Skeletal muscle tissue (tissue), 4 donors: ENCODE measurements around the gene RPS6KL1. TPM values are rescaled to one million over a fixed set of nuclear protein-coding genes. Genes with fewer than 3 reads are reported as not detected.

Source experiments
- H3K27ac ChIP-seq: one replicate; pipeline ENCODE4 v1.7.0; 2013; ENCODE audit warnings: mild to moderate bottlenecking, low read depth, low read length, inconsistent platforms
- H3K27me3 ChIP-seq, 3 donors: one replicate each; pipeline ENCODE4 v1.7.0; 2013; ENCODE audit warnings: low read length in 3 of 3; ENCODE audit not compliant: control insufficient read depth in 3 of 3, insufficient read depth in 3 of 3
- H3K36me3 ChIP-seq, 3 donors: one replicate each; pipeline ENCODE4 v1.7.0; 2013; ENCODE audit warnings: low read length in 3 of 3; ENCODE audit not compliant: control insufficient read depth in 3 of 3, insufficient read depth in 3 of 3
- H3K4me1 ChIP-seq, 3 donors: one replicate each; pipeline ENCODE4 v1.7.0; 2013; ENCODE audit warnings: low read length in 3 of 3, mild to moderate bottlenecking in 3 of 3; ENCODE audit not compliant: control insufficient read depth in 3 of 3, insufficient read depth in 3 of 3
- H3K4me3 ChIP-seq, 3 donors: one replicate each; pipeline ENCODE4 v1.7.0; 2013; ENCODE audit warnings: low read length in 3 of 3
- H3K9ac ChIP-seq, 3 donors: one replicate each; pipeline ENCODE4 v1.7.0; 2013; ENCODE audit warnings: low read length in 3 of 3, mild to moderate bottlenecking in 3 of 3, moderate library complexity in 2 of 3, low read depth in 1 of 3
- H3K9me3 ChIP-seq, 3 donors: one replicate each; pipeline ENCODE4 v1.7.0; 2013; ENCODE audit warnings: low read length in 3 of 3; ENCODE audit not compliant: control insufficient read depth in 3 of 3
- total RNA-seq: library from RNA; depleted of rRNA; stranded (reverse); fragments of >200 nt; gene quantifications from one replicate; pipeline ENCODE4 v1.2.3, GENCODE V29; 2014
- donor health status: Osteomylitis.

Gene RPS6KL1
- total RNA-seq, 1 donor from 2014 or later: 3.1 TPM

DNA sequence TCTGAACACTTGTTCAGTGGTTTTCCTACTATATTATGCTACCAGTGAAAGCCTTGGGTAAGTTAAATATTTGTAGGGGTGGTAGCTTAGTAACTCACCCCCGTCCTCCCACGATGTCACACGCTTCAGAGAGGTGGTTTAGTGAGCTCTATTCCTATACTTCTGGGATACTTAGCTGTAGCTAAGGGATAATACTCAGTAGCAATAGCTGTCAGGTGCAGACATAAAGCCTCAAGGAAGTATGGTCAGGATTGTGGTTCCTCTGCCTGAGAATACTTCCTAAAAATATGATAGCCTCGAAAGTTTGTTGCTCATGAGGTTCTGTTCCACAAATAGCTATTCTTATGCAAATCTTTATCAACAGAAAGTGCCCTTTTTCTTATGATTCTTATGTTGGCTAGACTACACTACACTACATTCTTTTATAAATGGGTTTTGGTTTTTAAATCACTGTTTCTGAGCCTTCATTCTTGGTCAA, 29.4 kb downstream of the RPS6KL1 start:
- no peaks in the 10 kb centered on the region for H3K9me3 ChIP-seq
- H3K27me3 ChIP-seq: no peaks in the 10 kb centered on the region
- H3K4me3 ChIP-seq: no peak overlapping the region
- H3K36me3 ChIP-seq: peaks cover 70 to 85% (median 79%) of the 10 kb centered on the region in 3 donors
- H3K27ac ChIP-seq: no peak overlapping the region
- no peak overlapping the region for H3K9ac ChIP-seq
- H3K4me1 ChIP-seq: no peaks in the 10 kb centered on the region

DNA sequence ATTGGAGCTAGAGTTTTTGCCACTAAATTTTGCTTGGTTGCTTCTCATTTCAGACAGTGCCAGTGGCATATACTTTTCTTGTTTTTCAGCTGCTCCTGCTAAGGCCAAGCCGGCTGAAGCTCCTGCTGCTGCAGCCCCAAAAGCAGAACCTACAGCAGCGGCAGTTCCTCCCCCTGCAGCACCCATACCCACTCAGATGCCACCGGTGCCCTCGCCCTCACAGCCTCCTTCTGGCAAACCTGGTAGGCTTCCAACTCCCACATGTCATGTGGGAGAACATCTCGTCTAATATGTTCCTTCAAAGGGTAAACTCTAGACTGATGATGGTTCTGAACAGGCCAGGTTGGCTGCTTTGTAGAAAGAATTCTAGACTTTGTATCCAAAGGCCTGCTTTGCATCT, 30.3 kb downstream of the RPS6KL1 start:
- Histone ChIP-seq H3K27ac (no peak overlapping the region), H3K9me3 (no peaks in the 10 kb centered on the region), H3K9ac (no peak overlapping the region), H3K4me1 (no peaks in the 10 kb centered on the region), H3K27me3 (no peaks in the 10 kb centered on the region), H3K4me3 (no peak overlapping the region), H3K36me3 (peaks cover 62 to 77% (median 73%) of the 10 kb centered on the region in 3 donors)

DNA sequence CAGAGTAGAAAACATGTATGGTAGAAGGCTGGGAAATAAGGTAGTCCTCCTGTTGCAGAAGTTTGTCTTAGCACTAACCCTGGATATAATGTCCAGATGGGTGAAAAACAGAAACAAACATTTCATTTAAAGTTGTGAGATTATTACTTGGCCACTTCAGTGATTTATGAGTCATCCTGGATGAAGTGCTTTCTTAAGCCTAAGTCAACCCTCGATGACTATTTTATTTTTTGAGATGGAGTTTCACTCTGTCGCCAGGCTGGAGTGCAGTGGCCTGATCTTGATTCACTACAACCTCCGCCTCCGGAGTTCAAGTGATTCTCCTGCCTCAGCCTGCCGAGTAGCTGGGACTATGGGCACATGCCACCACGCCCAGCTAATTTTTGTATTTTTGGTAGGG, 31.2 kb downstream of the RPS6KL1 start:
- H3K4me1 ChIP-seq: no peaks in the 10 kb centered on the region
- no peak overlapping the region for H3K27ac ChIP-seq
- no peak overlapping the region for H3K4me3 ChIP-seq
- H3K9me3 ChIP-seq: no peaks in the 10 kb centered on the region
- H3K9ac ChIP-seq: no peak overlapping the region
- peaks cover 56 to 69% (median 68%) of the 10 kb centered on the region in 3 donors for H3K36me3 ChIP-seq
- no peaks in the 10 kb centered on the region for H3K27me3 ChIP-seq

DNA sequence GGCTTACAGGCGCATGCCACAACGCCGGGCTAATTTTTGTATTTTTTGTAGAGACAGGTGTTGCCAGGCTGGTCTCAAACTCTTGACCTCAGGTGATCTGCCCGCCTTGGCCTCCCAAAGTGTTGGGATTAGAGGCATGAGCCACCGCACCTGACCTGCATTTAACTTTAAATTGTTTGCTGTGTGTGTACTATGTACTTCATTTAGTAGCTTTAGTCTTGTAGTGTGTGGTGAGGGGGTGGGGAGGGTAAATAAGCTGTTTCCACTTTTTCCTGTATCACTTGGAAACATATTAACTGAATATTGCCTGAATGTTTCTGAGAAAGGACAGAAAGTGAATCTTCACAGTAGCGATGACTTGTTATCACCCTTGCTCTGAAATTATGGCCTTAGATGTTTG, 32.8 kb downstream of the RPS6KL1 start:
- H3K9me3 ChIP-seq: no peaks in the 10 kb centered on the region
- no peak overlapping the region for H3K27ac ChIP-seq
- H3K36me3 ChIP-seq: peaks cover 45 to 57% (median 55%) of the 10 kb centered on the region in 3 donors
- H3K9ac ChIP-seq: no peak overlapping the region
- H3K4me3 ChIP-seq: no peak overlapping the region
- H3K27me3 ChIP-seq: no peaks in the 10 kb centered on the region
- H3K4me1 ChIP-seq: peaks cover 2 to 12% (median 10%) of the 10 kb centered on the region in 3 donors

DNA sequence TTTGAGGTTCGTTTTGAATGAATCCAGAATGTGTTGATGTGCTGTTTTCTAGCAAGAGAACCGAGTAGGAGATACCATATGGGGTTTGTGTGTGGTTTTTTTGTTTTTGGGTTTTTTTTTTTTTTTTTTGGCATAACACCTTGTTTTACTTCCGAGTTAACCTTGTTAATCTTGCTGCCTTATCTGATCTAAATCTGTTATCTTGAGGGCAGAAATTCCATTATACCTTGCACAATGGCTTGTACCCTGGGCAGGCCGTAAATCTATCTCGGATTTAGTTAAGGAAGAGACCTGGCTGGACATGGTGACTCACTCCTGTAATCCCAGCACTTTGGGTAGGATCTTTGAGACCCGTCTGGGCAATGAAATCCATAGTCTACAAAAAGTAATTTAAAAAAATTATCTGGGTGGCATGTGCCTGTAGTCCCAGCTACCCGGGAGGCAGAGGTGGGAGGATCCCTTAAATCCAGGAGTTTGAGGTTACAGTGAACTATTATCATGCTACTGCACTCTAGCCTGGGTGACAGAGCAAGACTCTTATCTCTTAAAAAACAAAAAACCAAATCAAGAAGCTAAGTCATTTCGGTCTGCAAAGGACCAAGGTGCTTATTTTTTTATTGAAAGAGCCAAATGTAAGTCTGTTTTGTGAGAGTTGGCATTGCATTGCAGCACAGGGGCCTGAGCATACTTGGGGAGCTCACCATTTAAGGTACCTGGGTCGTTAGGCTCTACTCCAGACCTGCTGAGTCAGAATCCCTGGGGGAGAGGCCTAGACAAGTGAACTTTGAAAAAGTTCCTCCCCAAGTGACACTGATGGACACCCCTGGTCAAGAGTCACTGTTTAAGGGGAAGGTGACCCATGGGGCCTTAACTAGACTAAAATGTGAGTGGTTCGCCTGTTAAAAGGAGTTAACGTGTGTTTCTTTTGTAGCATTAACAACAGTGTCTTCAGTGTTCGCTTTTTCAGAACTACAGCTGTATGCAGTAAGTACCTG, 34.6 kb downstream of the RPS6KL1 start:
- Histone ChIP-seq H3K4me1 (peaks cover 16 to 30% (median 28%) of the 10 kb centered on the region in 3 donors), H3K27me3 (no peaks in the 10 kb centered on the region), H3K4me3 (no peak overlapping the region), H3K36me3 (peaks cover 31 to 41% (median 41%) of the 10 kb centered on the region in 3 donors), H3K27ac (no peak overlapping the region), H3K9me3 (no peaks in the 10 kb centered on the region), H3K9ac (peak overlapping the region in 1 of 3 donors; percentile 43)

DNA sequence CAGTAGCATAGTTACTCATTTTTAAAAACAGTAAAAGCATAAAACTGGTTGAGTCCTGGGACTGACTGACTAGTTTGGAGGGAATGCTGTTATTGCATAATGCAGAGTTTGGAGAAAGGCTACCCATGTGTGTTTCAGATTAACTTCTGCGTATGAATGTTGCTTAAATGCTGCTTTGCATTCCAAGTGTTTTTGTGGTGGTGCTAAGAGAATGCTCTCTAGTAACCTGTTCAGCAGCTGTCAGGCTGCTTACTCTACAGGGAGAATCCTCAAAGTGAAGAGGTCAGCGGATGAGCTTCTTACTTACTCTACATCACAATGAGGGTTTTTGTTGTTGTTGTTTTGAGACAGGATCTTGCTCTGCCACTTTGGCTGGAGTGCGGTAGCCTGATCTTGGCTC, 37.1 kb downstream of the RPS6KL1 start:
- peaks cover 29 to 48% (median 42%) of the 10 kb centered on the region in 3 donors for H3K4me1 ChIP-seq
- H3K27me3 ChIP-seq: no peaks in the 10 kb centered on the region
- H3K9ac ChIP-seq: no peak overlapping the region
- H3K27ac ChIP-seq: peak overlapping the region; percentile 48
- peaks cover 16 to 20% (median 18%) of the 10 kb centered on the region in 3 donors for H3K36me3 ChIP-seq
- H3K4me3 ChIP-seq: no peak overlapping the region
- no peaks in the 10 kb centered on the region for H3K9me3 ChIP-seq

DNA sequence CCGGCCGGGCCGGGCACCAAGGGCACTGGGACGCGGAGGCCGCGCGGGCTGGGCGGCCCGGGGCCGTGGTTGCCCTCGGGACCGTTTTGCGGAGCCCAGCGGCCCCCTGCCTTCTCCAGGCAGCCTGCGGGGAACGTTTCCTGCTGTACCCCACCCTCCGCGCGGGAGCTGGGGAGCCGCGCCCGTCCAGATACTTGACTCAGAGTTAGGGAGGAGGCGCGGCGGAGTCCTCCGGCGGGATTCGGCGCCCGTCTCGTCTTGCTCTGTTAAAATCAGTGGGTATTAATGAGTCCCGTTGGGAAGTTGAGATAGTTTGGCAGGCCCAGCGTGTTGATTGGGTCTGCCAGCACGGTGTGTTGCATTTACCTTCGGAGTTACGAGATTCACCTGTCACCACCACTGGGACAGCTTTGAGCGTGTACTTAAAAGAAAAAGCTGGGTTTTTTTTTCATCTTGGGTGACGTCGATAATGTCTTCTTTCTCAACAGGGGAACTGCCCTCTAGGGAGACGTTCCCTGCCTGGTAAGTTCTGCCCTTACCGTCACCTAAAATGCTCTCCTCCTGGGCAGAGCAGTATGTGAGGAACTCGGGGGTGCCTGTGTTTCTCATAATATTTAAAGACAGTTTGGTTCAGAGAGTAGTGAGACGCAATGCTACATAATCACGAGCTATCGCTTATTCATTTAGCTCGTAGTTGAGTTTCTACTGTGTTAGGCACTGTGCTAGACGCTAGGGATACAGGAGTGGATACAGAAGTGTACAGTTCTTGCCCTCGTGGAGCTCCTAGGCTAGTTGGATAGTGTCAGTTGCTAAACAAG, 40.7 kb downstream of the RPS6KL1 start:
- H3K4me1 ChIP-seq: peaks cover 31 to 52% (median 44%) of the 10 kb centered on the region in 3 donors
- peak overlapping the region; percentile 93 to 96 (median 95) for H3K4me3 ChIP-seq
- H3K9ac ChIP-seq: peak overlapping the region; percentile 90 to 97 (median 96)
- H3K27ac ChIP-seq: peak overlapping the region; percentile 89
- H3K27me3 ChIP-seq: no peaks in the 10 kb centered on the region
- peaks cover 0 to 4% (median 4%) of the 10 kb centered on the region in 3 donors for H3K36me3 ChIP-seq
- no peaks in the 10 kb centered on the region for H3K9me3 ChIP-seq

DNA sequence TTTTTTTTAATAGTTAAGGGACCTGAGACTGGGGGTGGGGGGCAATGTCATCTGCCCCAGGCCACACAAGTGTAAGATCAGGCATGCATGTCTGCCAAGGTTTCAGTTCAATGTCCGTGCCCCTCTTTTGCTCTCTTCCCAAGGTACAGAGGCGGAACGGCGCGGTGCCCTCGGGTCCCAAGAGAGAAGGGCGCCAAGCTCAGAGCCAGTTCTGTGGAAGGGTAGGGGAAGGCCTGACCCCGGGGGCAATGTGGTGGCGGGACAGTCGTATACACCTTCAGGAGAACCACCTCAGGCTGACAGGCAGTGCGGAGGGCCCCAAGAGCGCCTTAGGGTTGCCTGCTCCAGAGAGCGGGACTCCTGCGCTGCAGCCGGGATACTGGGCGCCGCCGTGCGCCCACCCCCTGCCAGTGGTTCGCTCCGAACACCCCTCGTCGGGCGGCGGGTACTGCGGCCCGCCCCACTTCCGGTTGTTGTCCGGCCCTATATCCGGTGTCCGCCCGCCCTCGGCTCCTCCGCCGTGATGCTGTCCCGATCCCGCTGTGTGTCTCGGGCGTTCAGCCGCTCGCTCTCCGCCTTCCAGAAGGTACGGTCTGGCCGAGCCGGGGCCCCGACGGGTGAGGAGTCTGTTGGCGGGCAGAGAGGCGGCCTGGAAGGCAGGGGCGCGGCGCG, 41.5 kb downstream of the RPS6KL1 start, which contains the start of gene DLST:
TSS of gene DLST (plus strand) at position 486 of the 672 bp plus-strand sequence. CDS start at position 524, 38 bp downstream.
- Histone ChIP-seq H3K4me3 (peak within 1 kb of the TSS; percentile 93 to 96 (median 95)), H3K36me3 (peaks cover 0 to 4% (median 4%) of the 10 kb centered on the region in 3 donors), H3K27me3 (no peaks in the 10 kb centered on the region), H3K27ac (peak within 1 kb of the TSS; percentile 89), H3K4me1 (peaks cover 31 to 50% (median 44%) of the 10 kb centered on the region in 3 donors), H3K9me3 (no peaks in the 10 kb centered on the region), H3K9ac (peak within 1 kb of the TSS; percentile 90 to 97 (median 96))

DNA sequence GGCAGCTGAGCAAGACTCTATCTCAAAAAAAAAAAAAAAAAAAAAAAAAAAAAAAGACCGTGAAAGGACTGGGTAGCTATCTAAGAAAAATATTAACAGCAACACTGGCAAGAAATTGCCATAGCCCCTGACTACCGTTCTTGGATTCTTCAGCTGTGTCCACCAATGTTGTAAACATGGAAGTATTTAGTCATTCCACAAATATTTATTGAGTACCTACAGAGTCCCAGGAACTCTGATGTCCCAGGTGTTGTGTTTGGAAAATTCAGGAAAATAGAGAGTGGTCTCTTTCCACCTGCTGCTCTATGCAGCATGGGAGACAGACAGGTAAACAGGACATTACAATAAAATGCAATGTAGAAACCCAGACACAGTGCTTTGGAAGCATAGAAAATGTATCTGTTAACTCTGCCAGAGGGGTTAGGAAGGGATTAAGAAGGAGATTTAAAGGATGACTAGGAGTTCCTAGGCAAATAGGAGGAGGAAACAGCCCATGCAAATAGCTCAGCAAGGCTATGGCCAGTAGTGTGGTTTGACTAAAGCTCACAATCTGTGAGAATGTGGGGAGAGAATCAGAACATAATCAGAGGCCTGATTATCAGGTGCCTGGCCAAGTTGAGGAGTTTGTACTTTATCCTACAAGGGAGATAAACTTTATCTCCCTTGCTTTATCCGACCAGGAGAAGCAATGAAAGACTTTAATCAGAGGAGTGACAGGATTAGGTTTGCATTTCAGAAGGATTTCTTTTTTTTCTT, 43.5 kb downstream of the RPS6KL1 start:
- Histone ChIP-seq H3K4me1 (peaks cover 26 to 35% (median 26%) of the 10 kb centered on the region in 3 donors), H3K4me3 (no peak overlapping the region), H3K9me3 (no peaks in the 10 kb centered on the region), H3K27me3 (no peaks in the 10 kb centered on the region), H3K9ac (no peak overlapping the region), H3K36me3 (peaks cover 0 to 2% (median 0%) of the 10 kb centered on the region in 3 donors), H3K27ac (no peak overlapping the region)
